Stimulated activated CD8-positive, alpha-beta memory T cell treated with anti-CD3 and anti-CD28 coated beads, Interleukin-4, amount 100 ng/mL, for 1 hour (primary cell): ENCODE data around the gene SP3.

Experiments used
- DNase-seq, 2 donors: peaks; one replicate each; pipeline ENCODE4 v3.0.0-alpha.2; 2020; ENCODE audit warnings: low read depth in 2 of 2, low spot score in 1 of 2

SP3 gene

DNA sequence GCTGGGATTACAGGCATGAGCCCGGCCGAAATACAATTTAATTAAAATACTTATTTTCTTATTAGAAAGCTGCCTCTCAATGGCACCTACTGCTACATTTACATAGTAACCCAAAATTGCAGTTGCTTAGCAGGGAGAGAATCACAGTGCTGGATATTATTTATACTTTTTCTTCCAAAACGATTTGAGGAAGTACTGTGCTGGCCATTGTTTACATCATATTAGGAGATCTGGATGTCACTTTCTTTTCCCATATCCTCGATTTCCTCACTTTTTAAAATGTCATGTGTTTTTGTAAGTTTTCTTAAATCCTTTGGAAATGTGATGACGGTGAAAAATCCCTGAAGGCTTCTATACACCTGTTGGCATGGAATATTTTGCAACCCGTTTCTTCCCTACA lies 3.4 kb upstream of the SP3 start:
- no peak for DNase-seq

DNA sequence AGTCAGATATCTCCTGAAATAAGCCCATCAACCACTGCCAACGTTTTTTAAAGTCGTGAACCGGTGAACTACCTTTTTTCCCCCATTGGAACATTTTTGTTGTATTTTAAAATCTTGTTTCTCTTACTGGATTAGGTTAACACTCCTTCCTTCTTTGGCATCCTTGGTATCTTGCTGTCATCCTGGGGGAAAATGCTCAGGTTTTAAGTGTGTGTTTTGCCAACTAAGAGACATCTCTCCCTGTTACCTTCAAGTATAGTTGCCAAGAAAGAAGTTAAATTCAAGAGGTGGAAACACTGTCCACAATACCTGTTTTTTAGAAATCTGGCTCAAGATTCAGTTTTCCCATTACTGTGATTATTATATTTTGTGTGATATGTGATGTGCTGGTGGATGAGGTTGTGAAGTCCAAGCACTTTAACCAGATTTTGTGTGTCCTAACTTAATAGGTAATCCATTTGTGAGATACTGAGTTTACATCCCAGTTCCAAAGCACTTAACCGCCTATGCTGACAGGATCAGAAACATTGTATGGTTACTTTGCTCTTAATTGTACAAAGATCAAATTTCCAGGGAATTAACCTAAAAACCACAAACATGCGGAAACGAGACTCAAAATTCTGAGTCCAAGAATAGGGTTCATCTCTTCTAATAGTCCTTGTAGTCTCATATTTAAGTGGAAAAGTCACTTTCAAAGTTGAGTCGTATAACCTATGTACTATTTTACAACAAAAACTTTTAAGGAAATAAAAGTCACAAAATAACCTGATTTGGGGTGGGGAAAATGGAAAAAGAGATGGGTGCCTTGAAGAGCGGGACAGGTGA lies 1.3 kb upstream of the SP3 start:
- DNase-seq: no peak

GRCh38 chr2:173964565-173965371 lies 405 bp downstream of the SP3 start:
- DNase-seq: peak; percentile 65 to 77

DNA sequence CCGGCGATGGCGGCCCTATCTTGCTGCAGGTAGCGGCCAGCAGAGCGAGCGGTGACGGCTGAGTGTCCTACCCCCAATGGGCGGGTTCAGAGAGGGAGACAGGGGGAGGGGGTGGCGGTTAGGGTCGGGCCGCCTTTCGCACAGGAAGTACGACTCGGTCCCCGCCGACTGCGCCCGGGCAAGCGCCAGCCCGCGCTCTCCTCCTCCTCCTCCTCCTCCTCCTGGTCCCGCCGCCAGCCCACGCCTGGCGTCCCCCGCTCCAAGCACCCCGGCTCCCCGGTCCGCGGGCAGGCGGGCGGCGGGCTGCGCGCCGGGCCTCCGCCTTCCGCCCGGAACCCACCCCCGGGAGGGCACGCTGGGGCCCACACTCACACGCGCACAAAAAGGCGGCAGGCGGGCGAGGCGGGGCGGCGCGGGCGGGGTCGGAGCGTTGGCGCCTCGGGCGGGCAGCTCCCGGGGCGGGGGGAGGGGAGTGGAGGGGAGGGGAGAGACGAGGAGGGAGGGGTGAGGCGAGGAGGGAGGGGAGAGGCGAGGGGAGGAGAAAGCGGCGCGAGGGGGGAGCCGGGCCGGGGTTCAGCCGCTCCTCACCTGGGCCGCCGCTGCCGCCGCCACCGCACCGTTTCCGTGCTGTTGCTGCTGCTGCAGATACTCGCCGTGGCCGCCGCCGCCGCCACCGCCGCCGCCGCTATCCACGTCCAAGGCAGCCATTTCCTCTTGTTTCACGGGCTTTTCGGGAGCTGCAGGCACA lies 1.2 kb downstream of the SP3 start:
- peak; percentile 78 to 85 for DNase-seq

DNA sequence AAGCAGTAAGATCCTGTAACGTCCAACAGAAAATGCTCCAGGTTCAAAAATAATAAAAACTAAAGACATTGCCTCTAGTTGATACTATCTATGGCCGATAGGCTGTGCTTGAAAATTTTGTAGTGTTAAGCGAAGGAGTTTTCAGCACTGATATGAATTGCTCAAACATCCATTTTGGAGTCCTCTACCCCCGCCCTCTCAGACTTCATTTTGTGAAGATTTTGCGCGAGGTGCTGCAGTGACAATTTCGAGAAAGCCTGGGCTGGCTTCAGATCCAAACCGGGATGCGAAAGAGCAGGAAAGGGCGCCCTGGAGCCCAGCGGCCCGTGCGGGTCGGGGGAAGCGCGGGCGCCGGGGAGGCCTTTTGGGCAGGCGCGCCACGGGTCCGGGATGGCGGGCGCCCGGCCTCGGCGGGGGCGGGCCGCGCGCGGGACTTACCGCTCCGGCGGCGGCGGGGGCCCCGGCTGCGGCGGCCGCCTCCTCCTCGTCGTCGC lies 1.8 kb downstream of the SP3 start:
- DNase-seq: peak; percentile 33

DNA sequence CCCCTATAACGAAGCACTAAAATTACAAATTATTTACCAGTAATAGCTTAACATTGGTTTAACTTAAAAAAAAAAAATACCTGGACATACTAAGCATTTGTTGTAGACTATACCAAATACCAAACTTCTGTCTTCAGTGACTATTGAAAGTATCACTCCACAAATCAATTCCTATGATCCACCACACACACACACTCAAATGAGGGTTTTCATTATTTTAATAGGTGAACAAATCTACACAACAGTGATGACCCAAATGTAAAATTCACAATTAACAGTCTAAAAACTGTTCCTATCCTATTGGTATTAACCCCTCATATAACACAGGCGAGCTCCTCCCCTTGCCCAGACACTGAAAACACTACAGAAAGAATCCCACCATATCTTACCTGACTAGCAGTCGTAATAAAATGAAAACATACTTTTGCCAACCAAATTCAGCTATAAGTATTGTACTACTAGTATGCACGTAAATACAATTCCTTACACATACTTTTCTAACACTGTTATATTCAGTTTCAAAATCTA lies 2.5 kb downstream of the SP3 start:
- DNase-seq: no peak

- DNase-seq: no peak
Observed at GRCh38 chr2:173962031-173962430, 3.1 kb downstream of the SP3 start.

- no peak for DNase-seq
Observed at GRCh38 chr2:173961346-173961705, 3.8 kb downstream of the SP3 start.

DNA sequence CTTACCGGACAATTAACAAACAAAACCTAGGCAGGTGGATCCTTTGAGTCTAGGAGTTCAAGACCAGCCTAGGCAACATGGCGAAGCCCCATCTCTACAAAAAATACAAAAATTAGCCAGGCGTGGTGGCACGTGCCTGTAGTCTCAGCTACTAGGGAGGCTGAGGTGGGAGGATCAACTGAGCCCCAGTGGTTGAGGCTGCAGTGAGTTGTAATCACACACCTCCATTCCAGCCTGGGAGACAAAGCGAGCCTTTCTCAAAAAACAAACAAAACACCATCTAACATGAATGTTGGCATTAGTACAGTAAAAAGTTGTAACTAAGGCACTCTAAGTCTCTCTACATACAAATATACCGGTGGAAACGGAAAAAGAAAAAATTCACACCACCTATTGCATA lies 5.3 kb downstream of the SP3 start:
- no peak for DNase-seq

DNA sequence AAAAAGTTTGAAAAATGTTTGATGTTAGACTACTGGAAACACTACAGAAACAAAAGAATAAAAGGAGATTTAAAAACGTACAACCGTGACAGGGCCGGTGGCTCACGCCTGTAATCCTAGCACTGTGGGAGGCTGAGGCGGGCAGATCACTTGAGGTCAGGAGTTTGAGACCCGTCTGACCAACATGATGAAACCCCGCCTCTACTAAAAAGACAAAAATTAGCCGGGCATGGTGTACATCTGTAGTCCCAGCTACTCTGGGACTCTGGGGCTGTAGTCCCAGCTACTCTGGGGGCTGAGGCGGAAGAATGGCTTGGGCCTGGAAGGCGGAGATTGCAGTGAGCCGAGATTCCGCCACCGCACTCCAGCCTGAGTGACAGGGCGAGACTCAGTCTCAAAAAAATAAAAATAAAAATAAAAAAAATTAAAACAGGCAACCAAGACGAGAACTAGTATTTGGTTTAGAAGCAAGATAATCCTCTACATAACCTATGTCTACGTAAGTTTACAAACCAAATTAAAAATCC lies 5.8 kb downstream of the SP3 start:
- no peak for DNase-seq

DNA sequence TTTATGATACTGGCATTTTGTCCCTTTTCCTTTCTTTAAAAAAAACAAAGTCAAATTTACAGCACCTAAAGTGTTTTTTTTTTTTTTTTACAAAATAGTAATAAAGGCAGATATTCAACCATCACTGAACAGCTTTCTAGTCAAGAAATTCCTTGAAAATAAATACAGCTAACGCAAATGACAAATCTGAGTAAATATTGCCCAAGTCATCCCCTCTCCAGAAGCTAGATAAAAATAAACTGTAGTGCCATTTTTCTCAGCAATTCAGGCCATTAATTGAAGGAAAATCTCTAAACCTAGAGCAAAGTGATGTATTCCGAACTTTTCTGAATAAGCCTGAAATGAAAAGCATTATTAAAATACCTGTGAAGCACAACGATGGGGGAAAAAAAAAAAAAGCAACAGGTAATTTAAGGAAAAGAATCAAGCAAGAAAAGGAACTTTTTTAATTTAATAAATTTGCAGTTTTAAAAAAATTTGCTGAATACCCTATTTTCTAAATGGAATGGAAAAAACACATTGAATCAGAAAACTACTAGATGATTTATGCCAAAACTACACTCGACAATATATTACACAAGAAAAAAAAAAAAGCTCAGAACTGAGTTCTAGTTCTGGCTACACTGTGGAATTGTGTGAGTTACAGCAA lies 6.9 kb downstream of the SP3 start:
- no peak for DNase-seq

DNA sequence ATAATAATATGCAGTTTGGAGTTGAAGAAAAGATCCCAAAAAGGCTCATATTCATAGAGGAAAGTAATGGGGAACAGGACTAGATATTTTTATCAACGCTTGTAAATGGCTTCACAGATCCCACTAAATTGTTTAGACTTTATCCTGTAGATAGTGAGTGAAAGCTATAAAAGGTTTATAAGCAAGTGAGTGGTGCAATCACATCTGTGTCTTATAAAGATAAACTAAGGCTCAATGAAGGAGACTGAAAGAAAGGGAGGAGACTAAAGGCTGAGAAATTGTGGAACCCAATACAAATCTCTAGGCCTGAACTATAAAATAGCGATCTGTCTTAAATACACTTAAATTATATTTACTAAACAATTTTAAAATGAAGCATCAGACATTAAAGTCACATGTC lies 7.7 kb downstream of the SP3 start:
- no peak for DNase-seq

GRCh38 chr2:173956454-173956853 lies 8.7 kb downstream of the SP3 start:
- no peak for DNase-seq

GRCh38 chr2:173955867-173956266 lies 9.3 kb downstream of the SP3 start:
- no peak for DNase-seq

DNA sequence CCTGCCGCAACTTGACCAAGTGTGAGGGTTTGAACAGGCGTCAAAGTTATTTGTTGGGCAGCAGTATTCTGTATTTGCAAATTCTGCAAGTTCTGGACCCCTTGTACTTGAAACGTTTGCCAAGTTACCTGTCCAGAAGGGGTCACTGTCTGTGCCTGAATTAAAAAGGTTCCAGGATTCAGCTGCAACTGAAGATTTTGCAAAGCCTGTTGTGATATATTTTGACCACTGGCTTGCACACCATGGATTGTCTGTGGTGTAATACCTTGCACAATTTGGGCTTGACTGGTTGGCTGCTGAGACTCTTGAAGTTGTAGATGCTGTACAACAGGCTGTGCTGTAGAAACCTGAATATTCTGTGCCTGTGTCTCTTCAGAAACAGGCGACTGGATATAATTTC lies 10.2 kb downstream of the SP3 start:
- no peak for DNase-seq

- no peak for DNase-seq
Observed at GRCh38 chr2:173953047-173953424, 12.1 kb downstream of the SP3 start.

GRCh38 chr2:173952267-173953046 lies 12.7 kb downstream of the SP3 start:
- no peak for DNase-seq

- no peak for DNase-seq
Observed at GRCh38 chr2:173948842-173949241, 16.3 kb downstream of the SP3 start.

DNA sequence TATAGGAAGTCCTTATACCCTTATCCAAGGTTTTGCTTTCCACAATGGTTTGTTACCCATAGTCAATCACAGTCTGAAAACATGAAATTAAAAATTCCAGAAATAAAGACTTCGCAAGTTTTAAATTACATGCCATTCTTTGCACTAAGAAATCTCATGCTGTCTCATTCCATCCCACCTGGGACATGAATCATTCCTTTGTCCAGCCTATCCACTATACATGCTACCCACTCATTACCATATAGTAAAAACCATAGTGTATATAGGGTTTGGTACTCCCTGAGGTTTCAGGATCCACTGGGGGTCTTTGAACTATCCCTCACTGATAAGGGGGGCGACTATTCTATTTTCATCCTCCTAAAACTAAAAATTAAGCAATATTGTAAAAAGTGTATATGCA lies 17.0 kb downstream of the SP3 start:
- DNase-seq: no peak

DNA sequence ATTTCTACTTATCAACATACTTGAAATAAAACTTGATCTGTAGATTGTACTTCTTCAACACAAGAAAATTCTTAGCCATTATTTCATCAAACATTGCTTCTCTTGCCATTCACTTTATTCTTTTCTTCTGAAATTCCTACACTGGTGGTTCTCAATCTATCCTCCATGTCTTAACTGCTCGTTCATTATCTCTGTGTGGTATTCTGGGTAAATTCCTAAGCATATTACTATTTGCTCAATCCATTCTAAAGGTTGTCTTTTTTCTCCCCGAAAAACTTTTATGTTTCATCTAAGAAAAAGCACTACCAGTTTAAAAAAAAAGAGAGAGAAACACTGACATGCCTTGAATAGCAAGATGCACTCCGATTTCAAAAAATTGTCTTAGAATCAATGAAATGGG lies 18.0 kb downstream of the SP3 start:
- no peak for DNase-seq
